Astrocyte of the spinal cord (primary cell): ENCODE measurements around the gene STH.

Experiments used
- DNase-seq: peaks from one replicate; pipeline ENCODE4 v3.0.0; 2011; ENCODE audit warnings: low read depth, low spot score
- H3K4me3 ChIP-seq: 2 replicates; pipeline ENCODE4 v1.5.1; 2011; ENCODE audit warnings: low read depth, mild to moderate bottlenecking, low read length, moderate library complexity
- CTCF ChIP-seq: IDR thresholded peaks from 2 replicates; pipeline ENCODE4 v1.5.1; 2012; ENCODE audit warnings: low read depth, mild to moderate bottlenecking, low read length, inconsistent platforms
- in situ Hi-C: cut with HindIII; loops from 2 replicates; pipeline ENCODE4 v1.10.0; 2017; ENCODE audit warnings: low sequenced_read_pairs

STH gene

DNA sequence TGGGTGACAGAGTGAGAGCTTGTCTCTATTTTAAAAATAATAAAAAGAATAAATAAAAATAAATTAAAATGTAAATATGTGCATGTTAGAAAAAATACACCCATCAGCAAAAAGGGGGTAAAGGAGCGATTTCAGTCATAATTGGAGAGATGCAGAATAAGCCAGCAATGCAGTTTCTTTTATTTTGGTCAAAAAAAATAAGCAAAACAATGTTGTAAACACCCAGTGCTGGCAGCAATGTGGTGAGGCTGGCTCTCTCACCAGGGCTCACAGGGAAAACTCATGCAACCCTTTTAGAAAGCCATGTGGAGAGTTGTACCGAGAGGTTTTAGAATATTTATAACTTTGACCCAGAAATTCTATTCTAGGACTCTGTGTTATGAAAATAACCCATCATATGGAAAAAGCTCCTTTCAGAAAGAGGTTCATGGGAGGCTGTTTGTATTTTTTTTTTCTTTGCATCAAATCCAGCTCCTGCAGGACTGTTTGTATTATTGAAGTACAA, 8.5 kb downstream of the STH start:
- no peak overlapping the region for H3K4me3 ChIP-seq
- no peak for TF ChIP-seq CTCF
- in situ Hi-C loops = no loop called here
- no peak for DNase-seq

DNA sequence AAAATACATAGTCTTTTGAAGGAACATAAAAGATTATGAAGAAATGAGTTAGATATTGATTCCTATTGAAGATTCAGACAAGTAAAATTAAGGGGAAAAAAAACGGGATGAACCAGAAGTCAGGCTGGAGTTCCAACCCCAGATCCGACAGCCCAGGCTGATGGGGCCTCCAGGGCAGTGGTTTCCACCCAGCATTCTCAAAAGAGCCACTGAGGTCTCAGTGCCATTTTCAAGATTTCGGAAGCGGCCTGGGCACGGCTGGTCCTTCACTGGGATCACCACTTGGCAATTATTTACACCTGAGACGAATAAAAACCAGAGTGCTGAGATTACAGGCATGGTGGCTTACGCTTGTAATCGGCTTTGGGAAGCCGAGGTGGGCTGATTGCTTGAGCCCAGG, 9.5 kb downstream of the STH start:
- TF ChIP-seq CTCF = no peak
- H3K4me3 ChIP-seq = no peak overlapping the region
- no peak for DNase-seq
- in situ Hi-C loops = no loop called here

- in situ Hi-C loops = no loop called here
Measured at GRCh38 chr17:46009681-46010596, 10.9 kb downstream of the STH start.

DNA sequence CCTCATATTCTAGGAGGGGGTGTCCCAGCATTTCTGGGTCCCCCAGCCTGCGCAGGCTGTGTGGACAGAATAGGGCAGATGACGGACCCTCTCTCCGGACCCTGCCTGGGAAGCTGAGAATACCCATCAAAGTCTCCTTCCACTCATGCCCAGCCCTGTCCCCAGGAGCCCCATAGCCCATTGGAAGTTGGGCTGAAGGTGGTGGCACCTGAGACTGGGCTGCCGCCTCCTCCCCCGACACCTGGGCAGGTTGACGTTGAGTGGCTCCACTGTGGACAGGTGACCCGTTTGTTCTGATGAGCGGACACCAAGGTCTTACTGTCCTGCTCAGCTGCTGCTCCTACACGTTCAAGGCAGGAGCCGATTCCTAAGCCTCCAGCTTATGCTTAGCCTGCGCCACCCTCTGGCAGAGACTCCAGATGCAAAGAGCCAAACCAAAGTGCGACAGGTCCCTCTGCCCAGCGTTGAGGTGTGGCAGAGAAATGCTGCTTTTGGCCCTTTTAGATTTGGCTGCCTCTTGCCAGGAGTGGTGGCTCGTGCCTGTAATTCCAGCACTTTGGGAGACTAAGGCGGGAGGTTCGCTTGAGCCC, 11.6 kb downstream of the STH start:
- H3K4me3 ChIP-seq = no peak overlapping the region
- in situ Hi-C loops = no loop called here
- no peak for DNase-seq
- no peak for TF ChIP-seq CTCF

More at GRCh38 chr17:46009681-46010596, 10.9 kb downstream of the STH start:
- no peak overlapping the region for H3K4me3 ChIP-seq
- TF ChIP-seq CTCF = no peak
- peak; percentile 30 for DNase-seq

GRCh38 chr17:46011711-46012505, 12.9 kb downstream of the STH start:
- H3K4me3 ChIP-seq = no peak overlapping the region
- TF ChIP-seq CTCF = no peak
- in situ Hi-C loops = no loop called here
- DNase-seq = no peak

DNA sequence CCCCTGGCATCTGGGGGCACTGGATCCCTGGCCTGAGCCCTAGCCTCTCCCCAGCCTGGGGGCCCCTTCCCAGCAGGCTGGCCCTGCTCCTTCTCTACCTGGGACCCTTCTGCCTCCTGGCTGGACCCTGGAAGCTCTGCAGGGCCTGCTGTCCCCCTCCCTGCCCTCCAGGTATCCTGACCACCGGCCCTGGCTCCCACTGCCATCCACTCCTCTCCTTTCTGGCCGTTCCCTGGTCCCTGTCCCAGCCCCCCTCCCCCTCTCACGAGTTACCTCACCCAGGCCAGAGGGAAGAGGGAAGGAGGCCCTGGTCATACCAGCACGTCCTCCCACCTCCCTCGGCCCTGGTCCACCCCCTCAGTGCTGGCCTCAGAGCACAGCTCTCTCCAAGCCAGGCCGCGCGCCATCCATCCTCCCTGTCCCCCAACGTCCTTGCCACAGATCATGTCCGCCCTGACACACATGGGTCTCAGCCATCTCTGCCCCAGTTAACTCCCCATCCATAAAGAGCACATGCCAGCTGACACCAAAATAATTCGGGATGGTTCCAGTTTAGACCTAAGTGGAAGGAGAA, 13.5 kb downstream of the STH start:
- no peak for TF ChIP-seq CTCF
- in situ Hi-C loops = no loop called here
- H3K4me3 ChIP-seq = no peak overlapping the region
- DNase-seq = no peak
